Motor neuron (in vitro differentiated cells): ENCODE data around the gene EDNRA. TPM values are rescaled to one million over a fixed set of nuclear protein-coding genes. Genes with fewer than 3 reads are reported as not detected.
"Not testable (repeated sequence)": the region's sequence is repeated elsewhere in the genome, so short reads cannot be mapped to it uniquely, and the experiment has no call there.

Experiments used
- ATAC-seq, 8 experiments: fragments of 200-7000 bp; cut with Tn5 transposase; replicated peaks in 6 of 8; 2 replicates each; pipeline ENCODE4 v1.8.0; 2021; ENCODE audit warnings: mild to moderate bottlenecking in 8 of 8, moderate library complexity in 8 of 8
- H3K27ac ChIP-seq, 2 donors: fragments of 250-450 bp; sonication (Bioruptor Pico); 2 replicates each; pipeline ENCODE4 v1.9.0; 2021; ENCODE audit warnings: antibody characterized with exemption in 2 of 2, mild to moderate bottlenecking in 2 of 2, moderate library complexity in 1 of 2
- H3K4me1 ChIP-seq, 2 donors: fragments of 250-450 bp; sonication (Bioruptor Pico); replicated peaks in 1 of 2; 2 replicates each; pipeline ENCODE4 v1.6.1; 2021; ENCODE audit warnings: antibody characterized with exemption in 2 of 2, mild to moderate bottlenecking in 2 of 2, moderate library complexity in 1 of 2
- H3K4me3 ChIP-seq, 5 donors: fragments of 250-450 bp; sonication (Bioruptor Pico); 2 replicates each; pipeline ENCODE4 v1.9.0; 2021; ENCODE audit warnings: antibody characterized with exemption in 5 of 5, mild to moderate bottlenecking in 5 of 5, moderate library complexity in 4 of 5
- WGBS, 10 experiments: fragments of 450-650 bp; shearing (Covaris generic); methylation state at CpG; one replicate each; pipeline ENCODE4 v1.0.0; 2022; 5-methylcytosine and 5-hydroxymethylcytosine counted together
- in situ Hi-C, 9 experiments: fragments of 400-800 bp; cut with MboI; loops; one replicate each; pipeline ENCODE4 v1.15.0; 2021; ENCODE audit warnings: low sequenced_read_pairs in 9 of 9, low pct_unique_long_range_greater_than_20kb in 2 of 9; ENCODE audit not compliant: unreplicated experiment in 9 of 9
- total RNA-seq, 8 experiments: library from RNA; unstranded; fragments of 300-600 nt; gene quantifications; 2 replicates each; pipeline versions ENCODE4 v1.2.3 to v1.2.4, GENCODE V29; 2022

The EDNRA gene
- total RNA-seq = 10 to 100 TPM in 2 of 8 experiments, 1 to 10 TPM in 2, under 1 TPM in 4; 0.16 to 65.9 (median 1.8) TPM

DNA sequence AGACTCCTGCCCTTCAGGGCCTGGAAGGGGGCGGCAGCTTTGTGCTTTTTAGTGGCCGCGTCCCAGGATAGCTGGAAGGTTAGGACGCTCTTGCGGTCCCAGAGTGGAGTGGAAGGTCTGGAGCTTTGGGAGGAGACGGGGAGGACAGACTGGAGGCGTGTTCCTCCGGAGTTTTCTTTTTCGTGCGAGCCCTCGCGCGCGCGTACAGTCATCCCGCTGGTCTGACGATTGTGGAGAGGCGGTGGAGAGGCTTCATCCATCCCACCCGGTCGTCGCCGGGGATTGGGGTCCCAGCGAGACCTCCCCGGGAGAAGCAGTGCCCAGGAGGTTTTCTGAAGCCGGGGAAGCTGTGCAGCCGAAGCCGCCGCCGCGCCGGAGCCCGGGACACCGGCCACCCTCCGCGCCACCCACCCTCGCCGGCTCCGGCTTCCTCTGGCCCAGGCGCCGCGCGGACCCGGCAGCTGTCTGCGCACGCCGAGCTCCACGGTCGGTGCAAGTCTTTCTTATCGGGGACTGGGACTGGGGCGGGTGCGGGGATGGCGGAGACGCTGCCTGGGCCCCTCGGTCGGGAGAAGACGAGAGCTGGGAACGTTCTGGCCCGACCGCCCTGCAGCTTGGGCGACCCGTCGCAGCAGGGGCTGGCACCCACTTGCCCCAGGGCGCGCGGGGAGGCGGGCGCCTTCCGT, at the start of gene EDNRA:
TSS of gene EDNRA (plus strand) at position 207 of the 686 bp plus-strand sequence. CDS start 4,585 bp downstream, outside the sequence.
- Histone ChIP-seq H3K27ac (no peak within 1 kb of the TSS), H3K4me3 (peak within 1 kb of the TSS; percentile 34 to 46 (median 36)), H3K4me1 (no peaks in the 10 kb centered on the region)
- in situ Hi-C loops = no loop called here
- ATAC-seq = peak; percentile 49 to 91 (median 80)
- 0 to 32% (median 19%) methylated on average over 3 to 11 of the region's 68 CpGs; no CpG with 5 or more reads in 5 of the 10 experiments for WGBS, 10 experiments

GRCh38 chr4:147434370-147434769, 46.5 kb upstream of the EDNRA start:
- H3K4me1 ChIP-seq, in situ Hi-C loops, H3K27ac ChIP-seq, ATAC-seq, H3K4me3 ChIP-seq: not testable (repeated sequence)
- WGBS, 10 experiments = 80% methylated on average over 1 of the region's 1 CpG; no CpG with 5 or more reads in 9 of the 10 experiments

DNA sequence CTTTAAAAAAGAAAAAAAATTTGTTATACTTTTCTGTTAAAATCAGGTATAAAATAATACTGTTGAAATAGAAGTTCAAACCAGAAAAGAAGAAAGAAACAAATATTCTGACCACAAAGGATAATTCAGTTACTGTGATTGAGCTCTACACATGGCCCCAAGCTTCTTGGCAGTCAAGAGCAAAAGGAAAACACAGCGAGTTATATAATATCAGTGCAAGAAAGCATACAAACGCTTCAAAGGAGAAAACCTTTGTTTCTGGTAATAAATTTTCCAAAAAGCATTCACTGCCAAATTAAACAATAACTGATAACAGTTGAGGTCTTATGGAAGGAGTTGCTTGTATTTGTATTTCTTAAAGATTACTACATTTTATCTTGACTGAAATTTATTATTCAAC, 40.5 kb upstream of the EDNRA start:
- no peak overlapping the region for H3K27ac ChIP-seq
- no peak overlapping the region for H3K4me3 ChIP-seq
- 40 to 100% (median 80%) methylated on average over 2 of the region's 2 CpGs; no CpG with 5 or more reads in 1 of the 10 experiments for WGBS, 10 experiments
- ATAC-seq = no peak
- in situ Hi-C loops = no loop called here
- no peaks in the 10 kb centered on the region for H3K4me1 ChIP-seq

DNA sequence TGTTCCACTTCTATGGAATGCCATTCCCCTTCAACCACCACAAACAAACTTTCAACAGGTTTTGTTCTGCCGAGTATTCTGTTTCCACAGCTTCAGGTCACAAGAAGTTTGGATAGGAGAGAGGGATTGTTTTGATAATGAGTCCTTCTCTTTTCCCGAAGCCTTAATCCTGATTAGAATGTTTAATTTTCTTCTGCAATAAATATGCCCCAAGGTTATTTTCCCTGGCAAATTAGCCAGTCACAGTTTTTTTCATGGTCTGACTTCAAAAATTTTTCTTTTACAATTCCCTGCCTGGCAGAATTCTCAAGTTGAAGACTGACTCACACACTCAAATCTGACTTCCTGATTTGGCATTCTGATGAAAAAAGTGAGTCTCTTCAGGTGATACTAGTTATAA, 33.1 kb upstream of the EDNRA start:
- ATAC-seq = peak in 1 of 8 experiments; percentile 72
- WGBS, 10 experiments = 0 to 83% (median 58%) methylated on average over 1 to 2 of the region's 2 CpGs; no CpG with 5 or more reads in 2 of the 10 experiments
- Histone ChIP-seq H3K4me1 (no peaks in the 10 kb centered on the region), H3K4me3 (no peak overlapping the region), H3K27ac (no peak overlapping the region)
- in situ Hi-C loops = no loop called here

GRCh38 chr4:147453561-147454141, 27.2 kb upstream of the EDNRA start:
- H3K4me1 ChIP-seq = no peaks in the 10 kb centered on the region
- H3K4me3 ChIP-seq = peak overlapping the region in 1 of 5 donors; percentile 11
- WGBS, 10 experiments = 0 to 47% (median 20%) methylated on average over 1 to 2 of the region's 2 CpGs; no CpG with 5 or more reads in 1 of the 10 experiments
- peak; percentile 18 to 99 (median 80) for ATAC-seq
- peak overlapping the region; percentile 55 to 74 for H3K27ac ChIP-seq
- in situ Hi-C loops = no loop called here

- Histone ChIP-seq H3K27ac (no peak overlapping the region), H3K4me3 (no peak overlapping the region), H3K4me1 (no peaks in the 10 kb centered on the region)
- 13 to 100% (median 79%) methylated on average over 1 to 5 of the region's 5 CpGs for WGBS, 10 experiments
- ATAC-seq = peak in 1 of 8 experiments; percentile 36
- in situ Hi-C loops = no loop called here
Observed at GRCh38 chr4:147456706-147457105, 24.2 kb upstream of the EDNRA start.

GRCh38 chr4:147461161-147461560, 19.7 kb upstream of the EDNRA start:
- WGBS, 10 experiments = 0 to 86% (median 63%) methylated on average over 1 of the region's 1 CpG; no CpG with 5 or more reads in 4 of the 10 experiments
- ATAC-seq = no peak
- no peak overlapping the region for H3K4me3 ChIP-seq
- H3K27ac ChIP-seq = no peak overlapping the region
- H3K4me1 ChIP-seq = no peaks in the 10 kb centered on the region
- in situ Hi-C loops = no loop called here

- ATAC-seq = no peak
- no peak overlapping the region for H3K27ac ChIP-seq
- H3K4me1 ChIP-seq = no peaks in the 10 kb centered on the region
- no peak overlapping the region for H3K4me3 ChIP-seq
- in situ Hi-C loops = no loop called here
- WGBS, 10 experiments = 34 to 97% (median 92%) methylated on average over 2 to 4 of the region's 4 CpGs
Observed at GRCh38 chr4:147463065-147463464, 17.8 kb upstream of the EDNRA start.

GRCh38 chr4:147465461-147465860, 15.4 kb upstream of the EDNRA start:
- in situ Hi-C loops = no loop called here

DNA sequence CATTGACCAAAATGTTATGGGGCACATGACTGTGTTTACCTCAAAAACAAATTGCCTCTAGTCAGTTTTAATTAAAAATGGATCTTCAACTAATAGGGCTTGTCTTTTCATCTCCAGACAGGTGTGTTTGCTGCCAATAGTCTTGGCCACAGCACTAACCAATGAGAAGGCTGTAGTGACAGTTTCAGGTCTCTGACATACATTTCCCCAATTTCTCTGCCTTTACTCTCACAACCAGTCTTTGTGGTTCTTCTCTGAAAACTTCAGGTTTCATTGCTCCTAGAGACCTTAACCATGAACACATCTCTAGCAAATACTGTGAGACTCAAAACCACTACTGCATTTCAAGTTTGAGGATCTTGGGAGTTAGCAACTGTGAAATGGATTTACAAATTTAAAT, 3.5 kb upstream of the EDNRA start:
- no peak overlapping the region for H3K4me3 ChIP-seq
- no peaks in the 10 kb centered on the region for H3K4me1 ChIP-seq
- in situ Hi-C loops = no loop called here
- no peak for ATAC-seq
- H3K27ac ChIP-seq = no peak overlapping the region

More at GRCh38 chr4:147465461-147465860, 15.4 kb upstream of the EDNRA start:
- Histone ChIP-seq H3K4me3 (no peak overlapping the region), H3K27ac (no peak overlapping the region), H3K4me1 (no peaks in the 10 kb centered on the region)
- WGBS, 10 experiments = 66 to 100% (median 97%) methylated on average over 1 to 2 of the region's 2 CpGs; no CpG with 5 or more reads in 4 of the 10 experiments
- ATAC-seq = no peak

GRCh38 chr4:147479376-147479775, 1.5 kb upstream of the EDNRA start:
- H3K4me3 ChIP-seq = no peak overlapping the region
- H3K27ac ChIP-seq = no peak overlapping the region
- no peak for ATAC-seq
- 33 to 100% (median 50%) methylated on average over 1 to 2 of the region's 2 CpGs; no CpG with 5 or more reads in 5 of the 10 experiments for WGBS, 10 experiments
- no peaks in the 10 kb centered on the region for H3K4me1 ChIP-seq
- in situ Hi-C loops = no loop called here

DNA sequence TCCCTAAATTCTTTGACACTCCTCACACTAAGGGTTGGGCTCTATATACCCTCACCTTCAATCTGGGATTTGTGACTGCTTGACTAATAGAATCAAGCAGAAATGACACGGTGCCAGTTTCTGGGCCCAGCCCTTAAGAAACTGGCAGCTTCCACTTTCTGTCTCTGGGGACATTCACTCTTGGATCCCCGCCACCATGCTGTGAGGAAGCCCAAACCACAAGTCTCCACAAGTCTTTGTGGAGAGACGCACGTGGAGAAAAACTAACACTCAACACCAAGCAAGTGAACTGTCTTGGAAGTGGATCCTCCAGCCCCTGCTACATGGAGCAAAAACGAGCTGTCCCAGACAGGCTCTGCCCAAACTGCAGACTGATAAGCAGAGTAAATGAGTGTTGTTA, 1.1 kb upstream of the EDNRA start:
- 33 to 100% (median 89%) methylated on average over 1 to 5 of the region's 5 CpGs; no CpG with 5 or more reads in 4 of the 10 experiments for WGBS, 10 experiments
- Histone ChIP-seq H3K4me1 (no peaks in the 10 kb centered on the region), H3K27ac (no peak overlapping the region), H3K4me3 (no peak overlapping the region)
- ATAC-seq = no peak
- in situ Hi-C loops = no loop called here

GRCh38 chr4:147480502-147480890, 401 bp upstream of the EDNRA start:
- Histone ChIP-seq H3K27ac (no peak overlapping the region), H3K4me1 (no peaks in the 10 kb centered on the region), H3K4me3 (peak overlapping the region; percentile 34 to 46 (median 36))
- 36 to 100% (median 75%) methylated on average over 1 to 7 of the region's 11 CpGs; no CpG with 5 or more reads in 4 of the 10 experiments for WGBS, 10 experiments
- ATAC-seq = no peak
- in situ Hi-C loops = no loop called here
